NCI-H748 treated with DMSO at 0.1 percent for 48 hours (cell line): ENCODE data around the gene C2CD4C.
"Not testable (repeated sequence)": the region's sequence is repeated elsewhere in the genome, so short reads cannot be mapped to it uniquely, and the experiment has no call there.

Source experiments
- DNase-seq: peaks from one replicate; lab custom pipeline; 2025; lab: John Stamatoyannopoulos, UW

The C2CD4C gene

GRCh38 chr19:380618-381219 is 28.2 kb downstream of the C2CD4C start:
- not testable (repeated sequence) for DNase-seq

GRCh38 chr19:379796-380195 is 29.2 kb downstream of the C2CD4C start:
- no peak for DNase-seq

GRCh38 chr19:378706-379105 is 30.2 kb downstream of the C2CD4C start:
- no peak for DNase-seq

- no peak for DNase-seq
These were observed 31.0 kb downstream of the C2CD4C start for GRCh38 chr19:377801-378581.

- DNase-seq, result no peak
These were observed 32.9 kb downstream of the C2CD4C start for GRCh38 chr19:376111-376470.

GRCh38 chr19:375395-376110 is 33.4 kb downstream of the C2CD4C start:
- DNase-seq, result no peak

- no peak for DNase-seq
These were observed 34.1 kb downstream of the C2CD4C start for GRCh38 chr19:374886-375235.

GRCh38 chr19:374183-374885 is 34.6 kb downstream of the C2CD4C start:
- no peak for DNase-seq

- DNase-seq, result no peak
These were observed 35.4 kb downstream of the C2CD4C start for GRCh38 chr19:373391-374182.

- DNase-seq, result no peak
These were observed 36.5 kb downstream of the C2CD4C start for GRCh38 chr19:372306-372890.

GRCh38 chr19:371501-372168 is 37.3 kb downstream of the C2CD4C start:
- no peak for DNase-seq

- no peak for DNase-seq
These were observed 38.2 kb downstream of the C2CD4C start for GRCh38 chr19:370641-371330.

GRCh38 chr19:369876-370275 is 39.1 kb downstream of the C2CD4C start:
- DNase-seq, result no peak

GRCh38 chr19:369256-369655 is 39.7 kb downstream of the C2CD4C start:
- DNase-seq, result no peak

- DNase-seq, result no peak
These were observed 40.3 kb downstream of the C2CD4C start for GRCh38 chr19:368630-369024.

- no peak for DNase-seq
These were observed 40.9 kb downstream of the C2CD4C start for GRCh38 chr19:367963-368629.

GRCh38 chr19:367561-367960 is 41.4 kb downstream of the C2CD4C start:
- DNase-seq, result no peak

GRCh38 chr19:366951-367350 is 42.0 kb downstream of the C2CD4C start:
- DNase-seq, result no peak

GRCh38 chr19:366205-366783 is 42.7 kb downstream of the C2CD4C start:
- DNase-seq, result no peak
